ENCODE measurements around the gene NR3C2.

The NR3C2 gene

DNA sequence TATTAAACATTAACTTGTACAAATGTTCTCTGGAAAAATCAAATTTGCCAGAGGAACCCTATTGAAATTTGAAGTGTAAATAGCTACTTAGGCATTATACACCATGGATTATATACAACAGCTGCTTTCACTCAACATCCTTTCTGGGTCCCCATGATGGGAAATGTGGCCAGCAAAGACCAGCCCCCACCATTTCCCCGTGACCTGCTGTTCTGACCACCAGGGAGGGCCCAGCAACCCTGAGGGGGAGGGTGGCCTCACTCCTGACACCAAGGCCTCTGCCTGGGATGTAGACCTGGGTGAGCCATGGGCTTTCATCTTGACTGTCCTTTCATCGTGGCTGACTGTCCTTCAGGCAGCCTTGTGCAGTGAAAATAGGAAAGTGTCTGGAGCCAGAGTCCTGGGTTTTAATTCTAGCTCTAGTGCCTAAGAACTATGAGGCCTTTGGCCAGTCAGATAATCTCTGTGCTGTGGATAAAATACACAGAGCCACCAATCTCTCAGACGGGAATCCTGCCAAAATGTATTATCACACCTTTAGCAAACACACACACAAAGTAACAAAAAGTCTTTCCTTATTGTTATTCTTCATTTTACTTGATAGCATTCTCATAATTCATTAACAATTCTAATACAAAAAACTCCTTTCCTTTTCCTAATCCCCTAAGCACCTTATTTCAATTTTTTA is 45.1 kb downstream of the NR3C2 start:
- no peak overlapping the region for H3K4me2 ChIP-seq (ENCODE audit: low read length)
- no peaks in the 10 kb centered on the region for H3K27me3 ChIP-seq (ENCODE audit: control insufficient read depth, insufficient read depth, low read length)
- H3K9ac ChIP-seq (ENCODE audit: low read depth, low read length): no peak overlapping the region
- H3K4me1 ChIP-seq (ENCODE audit: control insufficient read depth, insufficient read depth, low read length): no peaks in the 10 kb centered on the region
- no peak overlapping the region for H3K4me3 ChIP-seq (ENCODE audit: low read length)
- no peaks in the 10 kb centered on the region for H3K36me3 ChIP-seq (ENCODE audit: insufficient read depth, low read length)
- no peaks in the 10 kb centered on the region for H3K9me3 ChIP-seq (replicated peaks; ENCODE audit: low read length)

DNA sequence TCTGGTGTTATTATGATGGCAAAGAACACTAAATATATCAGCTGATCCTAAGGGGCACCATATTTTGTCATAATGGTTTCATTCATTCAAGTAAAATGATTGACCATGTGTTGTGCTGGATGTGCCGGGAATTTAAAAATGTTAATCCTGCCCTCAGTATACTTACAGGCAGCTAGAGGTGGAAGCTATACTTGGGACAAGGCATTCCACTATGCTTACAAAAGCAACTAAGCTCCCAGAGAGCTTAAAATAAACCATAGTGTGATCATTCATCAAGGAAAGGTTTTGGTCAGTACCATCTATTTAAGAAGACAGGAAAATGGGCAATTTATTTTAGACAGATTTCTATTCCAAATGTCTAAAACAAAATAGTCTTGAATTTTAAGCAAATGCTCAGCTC is 46.4 kb downstream of the NR3C2 start:
- no peak overlapping the region for H3K9ac ChIP-seq (ENCODE audit: low read depth, low read length)
- H3K9me3 ChIP-seq (replicated peaks; ENCODE audit: low read length): no peaks in the 10 kb centered on the region
- H3K36me3 ChIP-seq (ENCODE audit: insufficient read depth, low read length): no peaks in the 10 kb centered on the region
- no peak overlapping the region for H3K4me3 ChIP-seq (ENCODE audit: low read length)
- H3K4me1 ChIP-seq (ENCODE audit: control insufficient read depth, insufficient read depth, low read length): no peaks in the 10 kb centered on the region
- H3K4me2 ChIP-seq (ENCODE audit: low read length): no peak overlapping the region
- H3K27me3 ChIP-seq (ENCODE audit: control insufficient read depth, insufficient read depth, low read length): no peaks in the 10 kb centered on the region

DNA sequence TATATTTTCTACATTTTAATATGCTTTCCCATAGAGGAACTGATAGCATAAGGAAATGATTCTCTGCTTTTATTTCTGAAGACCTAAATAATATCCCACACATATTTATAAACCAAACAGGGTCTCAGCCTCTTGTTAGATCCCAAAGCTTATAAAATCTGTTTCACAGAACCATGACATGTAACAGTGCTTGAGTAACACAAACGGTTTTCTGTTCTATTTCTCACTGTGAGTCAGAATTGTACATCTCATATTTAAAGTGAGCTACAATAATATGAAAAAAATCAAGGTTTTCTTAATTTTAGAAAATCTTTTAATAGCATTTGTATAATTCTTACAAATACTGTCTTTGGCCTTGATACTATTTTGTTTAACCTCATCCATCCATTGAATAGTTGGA is 51.2 kb downstream of the NR3C2 start:
- no peak overlapping the region for H3K4me3 ChIP-seq (ENCODE audit: low read length)
- no peaks in the 10 kb centered on the region for H3K4me1 ChIP-seq (ENCODE audit: control insufficient read depth, insufficient read depth, low read length)
- H3K27me3 ChIP-seq (ENCODE audit: control insufficient read depth, insufficient read depth, low read length): no peaks in the 10 kb centered on the region
- no peaks in the 10 kb centered on the region for H3K9me3 ChIP-seq (replicated peaks; ENCODE audit: low read length)
- H3K36me3 ChIP-seq (ENCODE audit: insufficient read depth, low read length): no peaks in the 10 kb centered on the region
- no peak overlapping the region for H3K9ac ChIP-seq (ENCODE audit: low read depth, low read length)
- H3K4me2 ChIP-seq (ENCODE audit: low read length): no peak overlapping the region

DNA sequence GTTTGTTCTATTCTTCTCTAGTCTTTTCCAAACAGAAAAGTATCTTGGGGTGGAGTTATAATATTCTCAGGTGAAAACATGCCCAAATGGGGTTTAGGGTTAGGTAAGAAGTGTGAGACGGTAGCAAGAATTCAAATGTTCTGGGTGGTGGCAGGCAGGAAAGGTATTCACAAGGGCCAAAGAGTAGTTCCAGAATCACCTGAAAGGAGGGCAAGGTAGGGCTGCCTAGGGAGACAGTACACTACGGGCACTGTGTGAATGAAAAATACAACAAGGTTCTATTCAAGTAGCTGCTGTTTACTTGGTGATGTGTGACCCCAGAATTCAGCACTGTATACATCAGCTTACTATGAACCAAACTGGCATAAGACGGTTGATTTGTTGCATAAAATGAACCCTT is 51.9 kb downstream of the NR3C2 start:
- Histone ChIP-seq H3K27me3 (ENCODE audit: control insufficient read depth, insufficient read depth, low read length) (no peaks in the 10 kb centered on the region), H3K9ac (ENCODE audit: low read depth, low read length) (no peak overlapping the region), H3K4me1 (ENCODE audit: control insufficient read depth, insufficient read depth, low read length) (no peaks in the 10 kb centered on the region), H3K4me3 (ENCODE audit: low read length) (no peak overlapping the region), H3K4me2 (ENCODE audit: low read length) (no peak overlapping the region), H3K9me3 (replicated peaks; ENCODE audit: low read length) (no peaks in the 10 kb centered on the region), H3K36me3 (ENCODE audit: insufficient read depth, low read length) (no peaks in the 10 kb centered on the region)

DNA sequence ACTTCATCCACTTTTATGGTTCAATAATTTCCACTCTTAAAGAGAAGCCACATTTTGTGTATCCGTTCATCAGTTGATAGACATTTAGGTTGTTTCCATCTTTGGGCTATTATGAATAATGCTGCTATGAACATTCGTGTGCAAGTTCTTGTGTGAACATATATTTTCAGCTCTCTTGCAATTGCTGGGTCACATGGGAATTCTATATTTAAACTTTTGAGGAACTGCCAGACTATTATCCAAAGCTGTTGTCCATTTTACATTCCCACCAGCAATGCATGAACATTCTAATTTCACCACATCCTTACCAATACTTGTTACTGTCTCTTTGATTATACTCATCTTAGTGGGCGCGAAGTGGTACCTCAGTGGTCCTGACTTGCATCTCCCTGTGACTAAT is 61.9 kb downstream of the NR3C2 start:
- Histone ChIP-seq H3K4me3 (ENCODE audit: low read length) (no peak overlapping the region), H3K9me3 (replicated peaks; ENCODE audit: low read length) (no peaks in the 10 kb centered on the region), H3K4me1 (ENCODE audit: control insufficient read depth, insufficient read depth, low read length) (peaks cover 3% of the 10 kb centered on the region), H3K9ac (ENCODE audit: low read depth, low read length) (no peak overlapping the region), H3K4me2 (ENCODE audit: low read length) (no peak overlapping the region), H3K36me3 (ENCODE audit: insufficient read depth, low read length) (no peaks in the 10 kb centered on the region), H3K27me3 (ENCODE audit: control insufficient read depth, insufficient read depth, low read length) (no peaks in the 10 kb centered on the region)

DNA sequence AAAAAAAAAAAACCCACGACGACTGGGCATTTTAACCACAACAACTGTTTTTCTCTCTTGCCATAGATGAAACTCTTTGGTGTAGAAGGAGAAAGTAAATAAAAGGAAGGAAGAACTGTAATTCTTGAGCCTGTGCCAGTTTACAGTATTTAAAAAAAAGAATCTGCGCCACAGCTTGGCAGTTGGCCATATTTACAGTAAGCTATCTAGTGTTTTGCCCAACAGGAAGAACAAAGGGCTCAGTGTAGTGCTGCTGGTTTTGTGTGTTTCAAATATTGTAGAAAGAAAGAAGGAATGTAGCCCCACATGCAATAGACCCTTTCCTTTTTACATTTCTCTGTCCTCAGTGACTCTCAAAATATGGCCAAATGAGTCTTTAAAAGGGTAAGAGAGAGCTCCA is 66.1 kb downstream of the NR3C2 start:
- Histone ChIP-seq H3K36me3 (ENCODE audit: insufficient read depth, low read length) (no peaks in the 10 kb centered on the region), H3K4me1 (ENCODE audit: control insufficient read depth, insufficient read depth, low read length) (peaks cover 3% of the 10 kb centered on the region), H3K27me3 (ENCODE audit: control insufficient read depth, insufficient read depth, low read length) (no peaks in the 10 kb centered on the region), H3K9me3 (replicated peaks; ENCODE audit: low read length) (no peaks in the 10 kb centered on the region), H3K9ac (ENCODE audit: low read depth, low read length) (no peak overlapping the region), H3K4me2 (ENCODE audit: low read length) (peak overlapping the region; percentile 23), H3K4me3 (ENCODE audit: low read length) (peak overlapping the region; percentile 23)

DNA sequence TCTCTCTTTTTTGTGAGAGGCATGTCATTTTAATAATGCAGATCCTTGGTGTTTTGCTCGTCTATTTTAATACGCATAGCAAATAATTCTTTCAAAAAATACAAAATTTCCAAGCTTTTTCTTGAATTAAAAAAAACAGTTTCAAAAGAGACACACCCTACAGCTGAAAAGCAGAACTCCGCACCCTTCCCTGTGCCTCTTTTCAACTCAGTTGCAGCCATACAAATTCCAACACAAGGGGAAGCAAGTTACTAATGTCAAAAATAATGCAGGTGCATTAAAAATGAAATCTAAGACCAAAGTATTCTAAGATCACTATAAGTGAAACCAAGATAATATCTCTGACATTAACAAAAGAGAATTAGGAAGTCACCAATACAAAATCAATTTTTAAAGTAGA is 66.6 kb downstream of the NR3C2 start:
- H3K4me2 ChIP-seq (ENCODE audit: low read length): peak overlapping the region; percentile 23
- no peak overlapping the region for H3K4me3 ChIP-seq (ENCODE audit: low read length)
- no peaks in the 10 kb centered on the region for H3K9me3 ChIP-seq (replicated peaks; ENCODE audit: low read length)
- H3K4me1 ChIP-seq (ENCODE audit: control insufficient read depth, insufficient read depth, low read length): peaks cover 3% of the 10 kb centered on the region
- H3K9ac ChIP-seq (ENCODE audit: low read depth, low read length): no peak overlapping the region
- H3K27me3 ChIP-seq (ENCODE audit: control insufficient read depth, insufficient read depth, low read length): no peaks in the 10 kb centered on the region
- no peaks in the 10 kb centered on the region for H3K36me3 ChIP-seq (ENCODE audit: insufficient read depth, low read length)

DNA sequence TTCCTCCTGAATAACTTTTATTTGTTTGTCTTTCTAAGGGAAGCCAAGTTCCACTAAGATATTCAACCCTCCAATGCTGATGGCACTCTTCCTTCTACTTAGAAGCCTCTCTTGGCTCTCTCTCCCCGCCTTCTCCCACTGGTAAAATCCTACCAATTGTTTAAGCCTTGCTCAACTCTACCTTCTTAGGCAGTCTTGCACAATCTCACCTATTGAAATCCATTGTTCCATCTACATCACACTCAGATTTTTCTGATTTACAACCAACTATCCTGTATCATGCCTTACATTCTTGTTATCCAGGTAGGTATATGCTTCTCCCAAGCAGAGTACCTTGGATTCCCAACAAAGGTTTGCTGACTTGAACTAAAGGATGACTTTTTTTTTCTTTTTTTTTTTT is 69.1 kb downstream of the NR3C2 start:
- no peak overlapping the region for H3K9ac ChIP-seq (ENCODE audit: low read depth, low read length)

DNA sequence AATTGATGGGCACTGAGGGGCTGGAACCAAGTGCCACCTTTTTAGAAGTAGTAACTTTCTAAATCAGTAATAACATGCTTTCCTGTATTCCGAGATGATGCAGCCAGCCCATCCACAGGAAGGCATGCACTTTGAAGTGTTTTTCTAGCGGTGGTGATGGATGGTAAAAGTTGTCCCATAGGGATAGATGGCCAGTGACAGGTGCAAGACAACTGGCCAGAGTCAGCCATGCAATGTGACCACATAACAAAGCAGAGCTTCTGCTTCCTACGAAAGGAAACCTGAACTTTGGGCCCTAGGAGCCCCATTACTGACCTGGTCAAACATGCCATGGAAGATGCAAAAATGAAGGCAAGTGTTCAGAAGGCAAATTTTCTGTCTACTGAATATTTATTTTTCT is 72.3 kb downstream of the NR3C2 start:
- no peak overlapping the region for H3K9ac ChIP-seq (ENCODE audit: low read depth, low read length)
- no peaks in the 10 kb centered on the region for H3K9me3 ChIP-seq (replicated peaks; ENCODE audit: low read length)
- H3K36me3 ChIP-seq (ENCODE audit: insufficient read depth, low read length): no peaks in the 10 kb centered on the region
- H3K4me3 ChIP-seq (ENCODE audit: low read length): no peak overlapping the region
- H3K27me3 ChIP-seq (ENCODE audit: control insufficient read depth, insufficient read depth, low read length): no peaks in the 10 kb centered on the region
- no peaks in the 10 kb centered on the region for H3K4me1 ChIP-seq (ENCODE audit: control insufficient read depth, insufficient read depth, low read length)
- H3K4me2 ChIP-seq (ENCODE audit: low read length): no peak overlapping the region

More for the DNA sequence above, 69.1 kb downstream of the NR3C2 start:
- Histone ChIP-seq H3K4me1 (ENCODE audit: control insufficient read depth, insufficient read depth, low read length) (peaks cover 3% of the 10 kb centered on the region), H3K36me3 (ENCODE audit: insufficient read depth, low read length) (no peaks in the 10 kb centered on the region), H3K27me3 (ENCODE audit: control insufficient read depth, insufficient read depth, low read length) (no peaks in the 10 kb centered on the region), H3K4me3 (ENCODE audit: low read length) (no peak overlapping the region), H3K9me3 (replicated peaks; ENCODE audit: low read length) (no peaks in the 10 kb centered on the region), H3K4me2 (ENCODE audit: low read length) (no peak overlapping the region)

DNA sequence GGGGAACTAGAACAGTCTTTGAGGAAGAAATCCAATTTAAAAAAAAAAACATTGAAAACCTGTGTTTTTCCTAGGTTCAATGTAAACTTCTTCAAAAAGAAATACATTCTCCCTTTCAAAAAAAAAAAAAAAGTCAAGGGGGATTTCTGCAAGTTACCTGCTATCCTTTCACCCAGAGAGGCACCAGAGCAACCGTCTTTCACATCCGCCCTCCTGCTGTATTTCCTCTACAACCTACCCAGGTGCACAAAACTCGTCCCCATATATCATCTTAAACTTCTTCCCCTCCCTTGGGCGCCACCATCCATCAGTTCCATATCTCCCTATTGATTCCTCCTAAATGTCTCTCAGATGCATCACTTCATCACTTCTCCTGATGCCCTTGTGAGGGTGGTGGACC is 74.5 kb downstream of the NR3C2 start:
- H3K4me3 ChIP-seq (ENCODE audit: low read length): no peak overlapping the region
- no peak overlapping the region for H3K4me2 ChIP-seq (ENCODE audit: low read length)
- no peak overlapping the region for H3K9ac ChIP-seq (ENCODE audit: low read depth, low read length)
- no peaks in the 10 kb centered on the region for H3K4me1 ChIP-seq (ENCODE audit: control insufficient read depth, insufficient read depth, low read length)
- no peaks in the 10 kb centered on the region for H3K27me3 ChIP-seq (ENCODE audit: control insufficient read depth, insufficient read depth, low read length)
- H3K9me3 ChIP-seq (replicated peaks; ENCODE audit: low read length): no peaks in the 10 kb centered on the region
- no peaks in the 10 kb centered on the region for H3K36me3 ChIP-seq (ENCODE audit: insufficient read depth, low read length)

DNA sequence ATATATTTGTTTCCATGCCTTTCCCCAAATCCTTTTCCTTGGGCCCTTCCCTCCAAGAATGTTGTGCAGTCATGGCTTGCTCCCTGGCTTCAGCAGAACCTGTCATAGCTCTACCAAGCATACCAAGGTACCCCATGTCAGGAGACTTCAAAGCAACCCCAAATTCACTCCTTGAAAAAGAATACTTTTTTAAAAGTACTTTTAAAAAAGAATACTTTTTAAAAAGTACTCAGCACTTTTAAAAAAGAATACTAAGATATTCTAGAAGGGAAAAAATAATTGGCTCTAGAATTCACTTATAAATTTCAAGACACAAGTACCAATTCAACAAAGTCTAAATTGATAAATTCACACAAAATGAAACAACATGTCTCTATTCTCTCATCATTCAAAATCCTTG is 76.0 kb downstream of the NR3C2 start:
- H3K36me3 ChIP-seq (ENCODE audit: insufficient read depth, low read length): no peaks in the 10 kb centered on the region
- H3K27me3 ChIP-seq (ENCODE audit: control insufficient read depth, insufficient read depth, low read length): no peaks in the 10 kb centered on the region
- no peaks in the 10 kb centered on the region for H3K9me3 ChIP-seq (replicated peaks; ENCODE audit: low read length)
- no peaks in the 10 kb centered on the region for H3K4me1 ChIP-seq (ENCODE audit: control insufficient read depth, insufficient read depth, low read length)
- H3K4me2 ChIP-seq (ENCODE audit: low read length): no peak overlapping the region
- no peak overlapping the region for H3K9ac ChIP-seq (ENCODE audit: low read depth, low read length)
- H3K4me3 ChIP-seq (ENCODE audit: low read length): no peak overlapping the region

DNA sequence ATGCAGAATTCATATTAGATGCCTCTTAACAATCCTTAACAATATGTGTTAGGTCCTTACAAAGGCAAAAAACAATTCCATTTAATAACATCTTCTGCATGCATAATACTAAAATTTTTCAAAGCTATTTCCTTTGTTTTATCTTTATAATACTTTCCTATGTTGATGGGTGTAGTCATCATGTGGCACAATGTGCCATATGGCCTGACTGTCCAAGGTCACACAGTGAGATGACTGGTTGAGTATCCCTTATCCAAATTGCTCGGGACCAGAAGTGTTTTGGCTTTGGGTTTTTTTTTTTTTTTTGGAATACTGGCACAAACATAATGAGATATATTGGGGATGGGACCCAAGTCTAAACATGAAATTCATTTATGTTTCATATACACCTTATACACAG is 77.7 kb downstream of the NR3C2 start:
- no peak overlapping the region for H3K4me2 ChIP-seq (ENCODE audit: low read length)
- H3K27me3 ChIP-seq (ENCODE audit: control insufficient read depth, insufficient read depth, low read length): no peaks in the 10 kb centered on the region
- H3K4me3 ChIP-seq (ENCODE audit: low read length): no peak overlapping the region
- H3K36me3 ChIP-seq (ENCODE audit: insufficient read depth, low read length): no peaks in the 10 kb centered on the region
- no peaks in the 10 kb centered on the region for H3K9me3 ChIP-seq (replicated peaks; ENCODE audit: low read length)
- no peak overlapping the region for H3K9ac ChIP-seq (ENCODE audit: low read depth, low read length)
- no peaks in the 10 kb centered on the region for H3K4me1 ChIP-seq (ENCODE audit: control insufficient read depth, insufficient read depth, low read length)

Measured in skeletal muscle satellite cell (primary cell).